Endothelial cell of umbilical vein (primary cell): ENCODE measurements around the gene ATXN1. TPM values are rescaled to one million over a fixed set of nuclear protein-coding genes. Genes with fewer than 3 reads are reported as not detected.

ENCODE experiments used
- BruUV-seq: library from RNA; stranded (reverse); fragments of 400-500 nt; replicated peaks from 2 replicates; lab custom pipeline; 2021; lab: Mats Ljungman, UMichigan
- CTCF ChIA-PET: fragments of 300-600, 350-600 bp; sonication (Branson Sonifier 250); formaldehyde crosslinking; loops from one replicate; lab custom pipeline; 2021; ENCODE audit warnings: antibody characterized with exemption, inconsistent platforms; lab: Charles Lee
- POLR2A ChIA-PET: fragments of 300-600, 350-600 bp; sonication (Branson Sonifier 250); formaldehyde crosslinking; loops from one replicate; lab custom pipeline; 2021; ENCODE audit warnings: antibody characterized with exemption, inconsistent platforms; lab: Charles Lee
- DNase-seq: peaks from one replicate; pipeline ENCODE4 v3.0.0-alpha.2; 2011; ENCODE audit warnings: low read depth, low spot score
- FAIRE-seq: peaks from 2 replicates; lab custom pipeline; 2011; peaks lifted over from hg19 to GRCh38; lab: Jason Lieb, UNC
- H2AFZ ChIP-seq: 2 replicates; pipeline ENCODE4 v1.6.0; 2012; ENCODE audit warnings: low read depth, low read length, control low read depth, inconsistent platforms
- H3K27ac ChIP-seq: 2 replicates; pipeline ENCODE4 v1.5.1; 2011; ENCODE audit warnings: low read depth, mild to moderate bottlenecking, control low read depth, low read length, moderate library complexity; ENCODE audit not compliant: insufficient read depth
- H3K27me3 ChIP-seq, 2 experiments: 2 replicates each; pipeline versions ENCODE4 v1.6.0 to v1.6.1; 2011; ENCODE audit warnings: low read length in 2 of 2, mixed read lengths in 1 of 2; ENCODE audit not compliant: control insufficient read depth in 2 of 2, insufficient read depth in 2 of 2
- H3K36me3 ChIP-seq, 2 experiments: 2 replicates in 1 of 2; 3 replicates in 1 of 2; pipeline ENCODE4 v1.5.1; 2011; ENCODE audit warnings: low read length in 2 of 2, mild to moderate bottlenecking in 1 of 2, moderate library complexity in 1 of 2; ENCODE audit not compliant: control insufficient read depth in 2 of 2, insufficient read depth in 2 of 2; ENCODE audit errors: extremely low read depth in 1 of 2
- H3K4me1 ChIP-seq: 3 replicates; pipeline ENCODE4 v1.5.1; 2011; ENCODE audit warnings: mild to moderate bottlenecking, low read length; ENCODE audit not compliant: control insufficient read depth, insufficient read depth; ENCODE audit errors: extremely low read depth
- H3K4me2 ChIP-seq: 2 replicates; pipeline ENCODE4 v1.6.1; 2011; ENCODE audit warnings: low read length, control low read depth, mixed read lengths; ENCODE audit not compliant: insufficient read depth
- H3K4me3 ChIP-seq, 3 experiments: fragments of 200-600 bp in 1 of 3; sonication (generic), shearing (Covaris generic) in 1 of 3; replicated peaks in 1 of 3; 2 replicates each; pipeline ENCODE4 v1.5.1; 2011 to 2016; ENCODE audit warnings: control low read depth in 3 of 3, low read length in 3 of 3, mild to moderate bottlenecking in 2 of 3, inconsistent platforms in 1 of 3, low read depth in 1 of 3, moderate library complexity in 1 of 3; ENCODE audit not compliant: insufficient read depth in 1 of 3
- H3K79me2 ChIP-seq: 2 replicates; pipeline ENCODE4 v1.6.0; 2012; ENCODE audit warnings: low read length, inconsistent platforms; ENCODE audit not compliant: control insufficient read depth, insufficient read depth
- H3K9ac ChIP-seq: replicated peaks from 2 replicates; pipeline ENCODE3; 2011; ENCODE audit warnings: low read length, control low read depth; ENCODE audit not compliant: insufficient read depth; ENCODE audit errors: extremely low read depth
- H3K9me1 ChIP-seq: replicated peaks from 3 replicates; pipeline ENCODE4 v1.6.0; 2011; ENCODE audit warnings: mild to moderate bottlenecking, low read length; ENCODE audit not compliant: control insufficient read depth, insufficient read depth; ENCODE audit errors: extremely low read depth
- H3K9me3 ChIP-seq: replicated peaks from 2 replicates; pipeline ENCODE4 v1.5.1; 2012; ENCODE audit warnings: low read length, inconsistent platforms; ENCODE audit not compliant: control insufficient read depth, insufficient read depth
- H4K20me1 ChIP-seq: replicated peaks from 2 replicates; pipeline ENCODE3; 2011; ENCODE audit warnings: mild to moderate bottlenecking, low read length; ENCODE audit not compliant: control insufficient read depth, insufficient read depth; ENCODE audit errors: extremely low read depth
- EZH2 ChIP-seq: IDR thresholded peaks from 2 replicates; pipeline ENCODE4 v1.6.1; 2012; ENCODE audit warnings: borderline replicate concordance, low read depth, mild to moderate bottlenecking, moderate library complexity, low read length, inconsistent platforms; ENCODE audit not compliant: severe bottlenecking
- FOS ChIP-seq: IDR thresholded peaks from 2 replicates; pipeline ENCODE4 v1.6.1; 2011; ENCODE audit warnings: mild to moderate bottlenecking, low read length, moderate library complexity, borderline replicate concordance; ENCODE audit not compliant: insufficient read depth
- GATA2 ChIP-seq: IDR thresholded peaks from 2 replicates; pipeline ENCODE4 v1.7.0; 2011; ENCODE audit warnings: low read depth, mild to moderate bottlenecking, moderate library complexity, mixed read lengths, low read length; ENCODE audit not compliant: insufficient read length, insufficient read depth
- JUN ChIP-seq: IDR thresholded peaks from 2 replicates; pipeline ENCODE4 v1.6.1; 2011; ENCODE audit warnings: borderline replicate concordance, low read depth; ENCODE audit not compliant: insufficient read length, insufficient read depth
- MAX ChIP-seq: IDR thresholded peaks from 2 replicates; pipeline ENCODE4 v1.6.1; 2011; ENCODE audit not compliant: insufficient read depth, insufficient read length
- MYC ChIP-seq: IDR thresholded peaks from one replicate; pipeline ENCODE4 v1.6.1; 2011; ENCODE audit warnings: mild to moderate bottlenecking, low read depth, low read length
- POLR2AphosphoS5 ChIP-seq: IDR thresholded peaks from 2 replicates; pipeline ENCODE4 v1.6.1; 2012; ENCODE audit warnings: low read depth, mild to moderate bottlenecking, control low read depth, low read length, moderate library complexity; ENCODE audit not compliant: insufficient read depth
- dilution Hi-C: fragments of 300-500 bp; cut with MboI; formaldehyde crosslinking; loops from one replicate; pipeline ENCODE4 v1.15.0; 2019; ENCODE audit warnings: low sequenced_read_pairs; ENCODE audit not compliant: extremely low pct_ligation_motif_present
- intact Hi-C: fragments of 100-400 bp; cut with micrococcal nuclease; formaldehyde crosslinking; loops from one replicate; pipeline ENCODE4 v1.10.0; 2022
- polyA plus RNA-seq, 4 experiments: library from polyadenylated mRNA; depleted of rRNA in 3 of 4; stranded (reverse) in 3 of 4; unstranded in 1 of 4; fragments of >200 nt; gene quantifications; 2 replicates each; pipeline versions ENCODE4 v1.2.1 to v1.2.3, GENCODE V29; 2011 to 2012; ENCODE audit warnings: missing spikeins in 1 of 4
- total RNA-seq: library from RNA; stranded (reverse); gene quantifications from 2 replicates; pipeline ENCODE4 v1.2.3, GENCODE V29; 2021

Gene ATXN1
- total and polyA plus RNA-seq, 2 donors (not counting 3 experiments of a cell fraction or from before 2014, with no cell fraction given) = 16.4 to 33.0 TPM

- TF ChIP-seq MYC = no peak
- TF ChIP-seq GATA2 = no peak
- no peak for TF ChIP-seq JUN
- TF ChIP-seq EZH2 = no peak
- FAIRE-seq = no peak
- POLR2A ChIA-PET = interaction anchor here (0.5 kb wide), 1 partner anchor 552 kb away, joined by 6 read pairs; no protein-coding TSS in a partner anchor
- CTCF ChIA-PET = interaction anchor here (1.3 to 7.6 kb wide), 4 partner anchors 10 to 42 kb away, joined by 4 to 59 read pairs (median 36); partner anchors contain the start of gene ATXN1
- dilution Hi-C loops = no loop called here
- H3K4me1 ChIP-seq = peaks cover 75% of the 10 kb centered on the region
- DNase-seq = peak; percentile 56
- intact Hi-C loops = no loop called here
- H3K9me3 ChIP-seq = no peaks in the 10 kb centered on the region
- H3K4me2 ChIP-seq = peak overlapping the region; percentile 38
- H3K79me2 ChIP-seq = no peaks in the 10 kb centered on the region
- H2AFZ ChIP-seq = no peak overlapping the region
- no peak overlapping the region for H3K9ac ChIP-seq
- no peaks in the 10 kb centered on the region for H3K36me3 ChIP-seq
- BruUV-seq = no TSS peak
- H3K27ac ChIP-seq = peak overlapping the region; percentile 22
- no peak overlapping the region for H3K4me3 ChIP-seq
- H3K27me3 ChIP-seq = no peaks in the 10 kb centered on the region
- no peaks in the 10 kb centered on the region for H3K9me1 ChIP-seq
- no peaks in the 10 kb centered on the region for H4K20me1 ChIP-seq
Measured at GRCh38 chr6:16722630-16723029, 38.6 kb downstream of the ATXN1 start.

- BruUV-seq = no TSS peak
- DNase-seq = peak; percentile 55
Measured at GRCh38 chr6:16721977-16722376, 39.3 kb downstream of the ATXN1 start.

More at GRCh38 chr6:16721977-16722376, 39.3 kb downstream of the ATXN1 start:
- CTCF ChIA-PET = interaction anchor here (1.5 to 7.6 kb wide), 4 partner anchors 9 to 58 kb away, joined by 4 to 44 read pairs (median 18); partner anchors contain the start of gene ATXN1
- no peak overlapping the region for H2AFZ ChIP-seq
- H3K27me3 ChIP-seq = no peaks in the 10 kb centered on the region
- no peaks in the 10 kb centered on the region for H3K9me3 ChIP-seq
- FAIRE-seq = no peak
- peak overlapping the region; percentile 38 for H3K4me2 ChIP-seq
- no peak overlapping the region for H3K27ac ChIP-seq
- intact Hi-C loops (no loop called here), dilution Hi-C loops (no loop called here)
- H3K79me2 ChIP-seq = peaks cover 3% of the 10 kb centered on the region
- H3K36me3 ChIP-seq = no peaks in the 10 kb centered on the region
- no peaks in the 10 kb centered on the region for H3K9me1 ChIP-seq
- peaks cover 74% of the 10 kb centered on the region for H3K4me1 ChIP-seq
- TF ChIP-seq GATA2 = peak; percentile 24
- no peak for TF ChIP-seq EZH2
- TF ChIP-seq FOS = no peak
- TF ChIP-seq MAX = no peak
- TF ChIP-seq POLR2AphosphoS5 = no peak
- POLR2A ChIA-PET = interaction anchor here (0.5 kb wide), 1 partner anchor 553 kb away, joined by 6 read pairs; no protein-coding TSS in a partner anchor
- no peaks in the 10 kb centered on the region for H4K20me1 ChIP-seq
- no peak overlapping the region for H3K4me3 ChIP-seq
- H3K9ac ChIP-seq = no peak overlapping the region
